Vagina (tissue), 2 donors: Measurements from ENCODE around the gene SLC24A3. TPM values are rescaled to one million over a fixed set of nuclear protein-coding genes. Genes with fewer than 3 reads are reported as not detected.

ENCODE experiments used
- DNase-seq, 2 donors: peaks; one replicate each; pipeline ENCODE4 v3.0.0-alpha.2; 2017; ENCODE audit errors: extremely low spot score in 2 of 2
- H3K27ac ChIP-seq: fragments of 200-600 bp; sonication (generic); one replicate; pipeline ENCODE4 v1.5.1; 2019
- H3K27me3 ChIP-seq: fragments of 200-600 bp; sonication (generic); one replicate; pipeline ENCODE4 v1.5.1; 2019
- H3K36me3 ChIP-seq, 2 donors: fragments of 200-600 bp; sonication (generic); one replicate each; pipeline ENCODE4 v1.5.1; 2017 to 2019
- H3K4me1 ChIP-seq: fragments of 200-600 bp; sonication (generic); one replicate; pipeline ENCODE4 v1.5.1; 2019
- H3K4me3 ChIP-seq, 2 donors: fragments of 200-600 bp; sonication (generic); 1 replicate in 1 of 2; 2 replicates in 1 of 2; pipeline ENCODE4 v1.5.1; 2016 to 2019
- H3K9me3 ChIP-seq: fragments of 200-600 bp; sonication (generic); one replicate; pipeline ENCODE4 v1.5.1; 2019
- POLR2A ChIP-seq, 2 donors: fragments of 450-650 bp; IDR thresholded peaks; one replicate each; pipeline ENCODE4 v1.6.1; 2017; ENCODE audit warnings: antibody characterized with exemption in 2 of 2, mild to moderate bottlenecking in 2 of 2, moderate library complexity in 2 of 2
- POLR2AphosphoS5 ChIP-seq, 2 donors: sonication (generic); formaldehyde crosslinking; IDR thresholded peaks; one replicate each; pipeline ENCODE4 v1.9.0; 2017; ENCODE audit warnings: antibody characterized with exemption in 2 of 2, mild to moderate bottlenecking in 2 of 2, low read depth in 1 of 2; ENCODE audit not compliant: insufficient read depth in 1 of 2
- intact Hi-C: fragments of 100-400 bp; cut with DNase I; formaldehyde crosslinking; loops from one replicate; pipeline ENCODE4 v1.15.1; 2023
- total RNA-seq: library from RNA; depleted of rRNA; stranded (reverse); fragments of >200 nt; gene quantifications from one replicate; pipeline ENCODE4 v1.2.3, GENCODE V29; 2016
- TF ChIP-seq, protein P1 (sequence below), 3 experiments: fragments of 450-650 bp in 2 of 3; fragments of 200-600 bp in 1 of 3; sonication (generic) in 1 of 3; IDR thresholded peaks; one replicate each; pipeline ENCODE4 v1.5.1; 2017 to 2019; ENCODE audit warnings: antibody characterized with exemption in 3 of 3, mild to moderate bottlenecking in 2 of 3, moderate library complexity in 2 of 3

The SLC24A3 gene
- total RNA-seq, 1 donor from 2014 or later = 12.3 TPM

GRCh38 chr20:19771031-19771430, 558.6 kb downstream of the SLC24A3 start:
- no peak for TF ChIP-seq POLR2A (IDR thresholded peaks at IDR 0.05)
- TF ChIP-seq POLR2AphosphoS5 (IDR thresholded peaks at IDR 0.05; ENCODE audit: insufficient read depth in 1 of 2, low read depth in 1 of 2) = no peak
- TF ChIP-seq, protein P1, sequence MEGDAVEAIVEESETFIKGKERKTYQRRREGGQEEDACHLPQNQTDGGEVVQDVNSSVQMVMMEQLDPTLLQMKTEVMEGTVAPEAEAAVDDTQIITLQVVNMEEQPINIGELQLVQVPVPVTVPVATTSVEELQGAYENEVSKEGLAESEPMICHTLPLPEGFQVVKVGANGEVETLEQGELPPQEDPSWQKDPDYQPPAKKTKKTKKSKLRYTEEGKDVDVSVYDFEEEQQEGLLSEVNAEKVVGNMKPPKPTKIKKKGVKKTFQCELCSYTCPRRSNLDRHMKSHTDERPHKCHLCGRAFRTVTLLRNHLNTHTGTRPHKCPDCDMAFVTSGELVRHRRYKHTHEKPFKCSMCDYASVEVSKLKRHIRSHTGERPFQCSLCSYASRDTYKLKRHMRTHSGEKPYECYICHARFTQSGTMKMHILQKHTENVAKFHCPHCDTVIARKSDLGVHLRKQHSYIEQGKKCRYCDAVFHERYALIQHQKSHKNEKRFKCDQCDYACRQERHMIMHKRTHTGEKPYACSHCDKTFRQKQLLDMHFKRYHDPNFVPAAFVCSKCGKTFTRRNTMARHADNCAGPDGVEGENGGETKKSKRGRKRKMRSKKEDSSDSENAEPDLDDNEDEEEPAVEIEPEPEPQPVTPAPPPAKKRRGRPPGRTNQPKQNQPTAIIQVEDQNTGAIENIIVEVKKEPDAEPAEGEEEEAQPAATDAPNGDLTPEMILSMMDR (IDR thresholded peaks at IDR 0.05) = no peak
- H3K36me3 ChIP-seq = no peaks in the 10 kb centered on the region
- no peak for DNase-seq
- intact Hi-C loops = no loop called here
- no peaks in the 10 kb centered on the region for H3K27me3 ChIP-seq
- no peak overlapping the region for H3K27ac ChIP-seq
- no peak overlapping the region for H3K4me3 ChIP-seq
- no peaks in the 10 kb centered on the region for H3K9me3 ChIP-seq
- H3K4me1 ChIP-seq = peaks cover 29% of the 10 kb centered on the region
